Measurements from ENCODE around the gene GSTM2.
"Not testable (repeated sequence)": the region's sequence is repeated elsewhere in the genome, so short reads cannot be mapped to it uniquely, and the experiment has no call there.

The GSTM2 gene

GRCh38 chr1:109643385-109644230 is 24.2 kb upstream of the GSTM2 start:
- no peak for DNase-seq (ENCODE audit: low spot score)

GRCh38 chr1:109644670-109645069 is 23.2 kb upstream of the GSTM2 start:
- no peak for DNase-seq (ENCODE audit: low spot score)

GRCh38 chr1:109649491-109649914 is 18.4 kb upstream of the GSTM2 start:
- peak; percentile 68 for DNase-seq (ENCODE audit: low spot score)

GRCh38 chr1:109650609-109651008 is 17.2 kb upstream of the GSTM2 start:
- DNase-seq (ENCODE audit: low spot score): no peak

GRCh38 chr1:109652402-109652801 is 15.5 kb upstream of the GSTM2 start:
- DNase-seq (ENCODE audit: low spot score): no peak

GRCh38 chr1:109653306-109653705 is 14.6 kb upstream of the GSTM2 start:
- DNase-seq (ENCODE audit: low spot score): no peak

GRCh38 chr1:109654519-109654918 is 13.3 kb upstream of the GSTM2 start:
- no peak for DNase-seq (ENCODE audit: low spot score)

GRCh38 chr1:109655615-109656519 is 12.0 kb upstream of the GSTM2 start, which contains the start of gene GSTM4:
TSS of gene GSTM4 (plus strand) at chr1:109656099. CDS start at chr1:109656390, 291 bp downstream.
- peak; percentile 72 for DNase-seq (ENCODE audit: low spot score)

- no peak for DNase-seq (ENCODE audit: low spot score)
Observed at GRCh38 chr1:109657395-109657794, 10.5 kb upstream of the GSTM2 start.

- no peak for DNase-seq (ENCODE audit: low spot score)
Observed at GRCh38 chr1:109657970-109658369, 9.9 kb upstream of the GSTM2 start.

- DNase-seq (ENCODE audit: low spot score): no peak
Observed at GRCh38 chr1:109658533-109659042, 9.3 kb upstream of the GSTM2 start.

- DNase-seq (ENCODE audit: low spot score): no peak
Observed at GRCh38 chr1:109659145-109659544, 8.7 kb upstream of the GSTM2 start.

GRCh38 chr1:109659997-109660690 is 7.7 kb upstream of the GSTM2 start:
- DNase-seq (ENCODE audit: low spot score): no peak

- DNase-seq (ENCODE audit: low spot score): not testable (repeated sequence)
Observed at GRCh38 chr1:109660691-109661026, 7.2 kb upstream of the GSTM2 start.

GRCh38 chr1:109661391-109661790 is 6.5 kb upstream of the GSTM2 start:
- no peak for DNase-seq (ENCODE audit: low spot score)

- DNase-seq (ENCODE audit: low spot score): no peak
Observed at GRCh38 chr1:109664671-109665070, 3.2 kb upstream of the GSTM2 start.

- no peak for DNase-seq (ENCODE audit: low spot score)
Observed at GRCh38 chr1:109668123-109668775, 392 bp downstream of the GSTM2 start.

- DNase-seq (ENCODE audit: low spot score): no peak
Observed at GRCh38 chr1:109669246-109669948, 1.5 kb downstream of the GSTM2 start.

- DNase-seq (ENCODE audit: low spot score): not testable (repeated sequence)
Observed at GRCh38 chr1:109669949-109670302, 2.1 kb downstream of the GSTM2 start.

- no peak for DNase-seq (ENCODE audit: low spot score)
Observed at GRCh38 chr1:109671067-109671466, 3.2 kb downstream of the GSTM2 start.

GRCh38 chr1:109673861-109674260 is 6.0 kb downstream of the GSTM2 start:
- not testable (repeated sequence) for DNase-seq (ENCODE audit: low spot score)
